AG04449 (cell line): Measurements from ENCODE around the gene DYRK1A.

ENCODE experiments used
- CTCF ChIA-PET: fragments of 350-600 bp; formaldehyde crosslinking; extraction: SDS; loops from one replicate; lab custom pipeline; 2021; ENCODE audit warnings: antibody characterized with exemption; lab: Yijun Ruan, JAX
- POLR2A ChIA-PET: fragments of 400-600, 350-600 bp; formaldehyde crosslinking; extraction: SDS; loops from one replicate; lab custom pipeline; 2020; ENCODE audit warnings: antibody characterized with exemption, inconsistent platforms; lab: Yijun Ruan, JAX
- DNase-seq: peaks from one replicate; pipeline ENCODE4 v3.0.0-alpha.2; 2010; ENCODE audit warnings: low read depth, low spot score
- H3K4me3 ChIP-seq: 2 replicates; pipeline ENCODE4 v1.5.1; 2011; ENCODE audit warnings: low read depth, mild to moderate bottlenecking, control low read depth, low read length
- TF ChIP-seq, protein P1 (sequence below): IDR thresholded peaks from one replicate; pipeline ENCODE4 v1.5.1; 2011; ENCODE audit warnings: mild to moderate bottlenecking, moderate library complexity, low read length, control low read depth, inconsistent platforms; ENCODE audit not compliant: insufficient read depth; ENCODE audit errors: missing control alignments

DYRK1A gene

DNA sequence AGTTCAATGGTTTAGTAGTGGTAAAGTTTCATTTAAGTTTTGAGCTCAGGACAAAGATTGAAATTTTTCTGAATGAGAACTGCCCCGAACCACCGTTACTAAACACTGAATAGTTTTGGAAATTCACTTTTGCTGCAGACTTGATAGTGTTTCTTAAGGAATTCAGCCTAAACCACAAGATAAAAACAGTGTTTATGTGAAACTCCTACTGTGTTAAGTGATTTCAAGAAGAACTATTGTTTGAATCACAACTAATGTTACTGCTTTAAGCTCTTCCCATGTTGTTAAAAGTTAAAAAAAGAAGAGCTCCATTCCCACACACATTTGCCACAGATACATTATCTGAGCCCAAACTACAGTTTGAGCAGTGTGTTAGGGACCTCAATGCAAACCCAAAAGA is 159.2 kb downstream of the DYRK1A start:
- DNase-seq, result no peak
- ChIA-PET POLR2A (interaction anchor here (0.7 to 1.3 kb wide), 3 partner anchors 22 to 113 kb away, joined by 3 to 4 read pairs (median 3); no protein-coding TSS in a partner anchor), CTCF (interaction anchor here (0.9 kb wide), 1 partner anchor 62 kb away, joined by 3 read pairs; no protein-coding TSS in a partner anchor)
- TF ChIP-seq, protein P1, sequence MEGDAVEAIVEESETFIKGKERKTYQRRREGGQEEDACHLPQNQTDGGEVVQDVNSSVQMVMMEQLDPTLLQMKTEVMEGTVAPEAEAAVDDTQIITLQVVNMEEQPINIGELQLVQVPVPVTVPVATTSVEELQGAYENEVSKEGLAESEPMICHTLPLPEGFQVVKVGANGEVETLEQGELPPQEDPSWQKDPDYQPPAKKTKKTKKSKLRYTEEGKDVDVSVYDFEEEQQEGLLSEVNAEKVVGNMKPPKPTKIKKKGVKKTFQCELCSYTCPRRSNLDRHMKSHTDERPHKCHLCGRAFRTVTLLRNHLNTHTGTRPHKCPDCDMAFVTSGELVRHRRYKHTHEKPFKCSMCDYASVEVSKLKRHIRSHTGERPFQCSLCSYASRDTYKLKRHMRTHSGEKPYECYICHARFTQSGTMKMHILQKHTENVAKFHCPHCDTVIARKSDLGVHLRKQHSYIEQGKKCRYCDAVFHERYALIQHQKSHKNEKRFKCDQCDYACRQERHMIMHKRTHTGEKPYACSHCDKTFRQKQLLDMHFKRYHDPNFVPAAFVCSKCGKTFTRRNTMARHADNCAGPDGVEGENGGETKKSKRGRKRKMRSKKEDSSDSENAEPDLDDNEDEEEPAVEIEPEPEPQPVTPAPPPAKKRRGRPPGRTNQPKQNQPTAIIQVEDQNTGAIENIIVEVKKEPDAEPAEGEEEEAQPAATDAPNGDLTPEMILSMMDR, result no peak
- H3K4me3 ChIP-seq, result no peak overlapping the region

DNA sequence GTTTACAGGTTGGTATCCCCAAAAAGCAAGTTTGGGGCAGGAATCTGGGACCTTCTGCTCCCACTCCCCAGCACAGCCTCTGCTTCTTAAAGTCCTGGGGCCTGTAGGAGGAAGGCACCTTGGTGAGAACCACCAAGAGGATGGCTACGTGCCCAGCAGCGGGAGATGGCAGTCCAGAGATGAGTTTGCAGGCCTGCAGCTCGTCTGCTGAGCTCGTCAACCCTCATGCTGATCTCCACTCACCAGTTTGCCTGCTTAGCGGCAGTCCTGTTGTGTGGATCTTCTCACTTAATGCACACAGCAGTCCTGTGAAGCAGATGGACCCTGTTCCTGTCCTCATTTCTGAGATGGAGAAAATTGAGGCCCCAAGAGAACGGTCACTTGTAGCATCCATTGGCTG is 160.5 kb downstream of the DYRK1A start:
- TF ChIP-seq, protein P1, result no peak
- no peak overlapping the region for H3K4me3 ChIP-seq
- ChIA-PET POLR2A (no interaction called here), CTCF (interaction anchor here (1.1 kb wide), 1 partner anchor 36 kb away, joined by 3 read pairs; no protein-coding TSS in a partner anchor)
- no peak for DNase-seq

- H3K4me3 ChIP-seq, result no peak overlapping the region
- POLR2A ChIA-PET, result no interaction called here
- CTCF ChIA-PET, result interaction anchor here (1.1 kb wide), 1 partner anchor 36 kb away, joined by 3 read pairs; no protein-coding TSS in a partner anchor
- DNase-seq, result no peak
- TF ChIP-seq, protein P1, result no peak
Observed at GRCh38 chr21:37527716-37528115, 161.1 kb downstream of the DYRK1A start.

DNA sequence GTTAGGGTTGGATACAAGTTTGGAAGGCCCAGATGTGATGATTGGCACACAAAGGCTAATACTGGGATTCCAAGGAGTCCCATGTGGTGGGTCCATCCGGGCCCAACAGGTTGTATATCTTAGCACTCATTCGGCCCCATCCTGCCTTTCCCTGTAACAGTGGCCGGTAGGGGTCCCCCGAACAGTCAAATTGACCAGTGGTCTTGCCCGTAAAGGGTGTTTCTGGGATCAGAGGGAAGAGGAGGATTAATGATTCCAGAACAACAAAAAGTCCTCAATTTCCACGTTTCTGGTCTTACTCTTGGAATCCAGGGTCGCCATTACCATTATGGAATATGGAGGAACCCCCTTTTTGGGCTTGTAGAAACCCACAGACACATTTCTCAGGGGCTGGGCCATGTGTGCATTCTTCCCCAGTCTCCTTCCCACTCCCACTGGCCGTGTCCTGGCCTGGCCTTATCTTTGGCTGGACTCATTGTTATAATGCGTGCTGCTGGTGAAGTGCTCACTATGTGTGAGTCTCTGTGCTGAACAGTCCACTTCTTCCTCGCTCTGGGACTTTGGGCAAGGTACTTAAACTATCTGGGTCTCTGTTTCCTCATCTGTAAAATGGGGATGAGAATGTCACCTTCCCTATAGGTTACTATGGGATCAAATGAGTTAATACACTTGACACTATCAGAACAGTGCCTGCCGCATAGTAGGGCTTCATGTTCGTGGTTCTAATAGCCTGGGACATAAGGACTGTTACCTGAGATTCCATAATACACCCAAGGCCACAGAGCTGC is 161.8 kb downstream of the DYRK1A start:
- POLR2A ChIA-PET, result no interaction called here
- CTCF ChIA-PET, result interaction anchor here (1.1 kb wide), 1 partner anchor 35 kb away, joined by 3 read pairs; no protein-coding TSS in a partner anchor
- TF ChIP-seq, protein P1, result no peak
- DNase-seq, result no peak
- H3K4me3 ChIP-seq, result no peak overlapping the region

GRCh38 chr21:37529649-37530048 is 163.1 kb downstream of the DYRK1A start:
- ChIA-PET CTCF (no interaction called here), POLR2A (no interaction called here)
- DNase-seq, result no peak
- no peak overlapping the region for H3K4me3 ChIP-seq
- TF ChIP-seq, protein P1, result no peak

DNA sequence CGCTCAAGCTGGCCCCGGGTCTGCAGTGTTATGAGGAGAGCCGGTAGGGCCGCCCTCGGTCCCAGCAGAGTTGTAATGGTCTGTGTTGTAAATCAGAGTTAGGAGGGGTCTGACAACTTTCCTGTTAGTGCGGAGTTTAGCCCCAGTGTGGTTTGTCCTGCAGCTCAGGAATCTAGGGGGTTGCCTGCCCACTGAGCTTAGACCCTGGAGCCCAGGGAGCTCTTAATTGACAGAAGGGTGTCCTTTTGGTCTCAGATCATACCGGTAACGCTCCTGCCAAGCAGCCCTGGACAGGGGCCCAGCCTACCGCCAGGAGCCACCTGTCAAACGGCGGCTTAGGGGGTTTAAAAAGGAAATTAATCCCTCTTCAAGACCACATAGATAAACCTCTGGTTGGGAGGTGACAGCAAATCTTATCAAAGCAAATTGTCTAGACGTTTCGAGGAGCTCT is 164.4 kb downstream of the DYRK1A start:
- CTCF ChIA-PET, result interaction anchor here (1.0 kb wide), 1 partner anchor 12 kb away, joined by 3 read pairs; no protein-coding TSS in a partner anchor
- TF ChIP-seq, protein P1, result no peak
- POLR2A ChIA-PET, result no interaction called here
- no peak overlapping the region for H3K4me3 ChIP-seq
- DNase-seq, result no peak
